Adrenal gland (tissue), 5 donors: Measurements from ENCODE around the gene RNF44.

Source experiments
- POLR2A ChIP-seq, 2 donors: fragments of 450-650 bp; IDR thresholded peaks; one replicate each; pipeline ENCODE4 v1.6.1; 2017; ENCODE audit warnings: antibody characterized with exemption in 2 of 2, mild to moderate bottlenecking in 2 of 2, moderate library complexity in 1 of 2
- TF ChIP-seq, protein P1 (sequence below), 6 experiments: fragments of 450-650 bp in 4 of 6; fragments of 200-600 bp in 2 of 6; sonication (generic) in 1 of 6; IDR thresholded peaks; 1 replicate in 5 of 6; 2 replicates in 1 of 6; pipeline versions ENCODE4 v1.5.1 to v1.8.0; 2016 to 2021; ENCODE audit warnings: antibody characterized with exemption in 6 of 6, mild to moderate bottlenecking in 2 of 6, moderate library complexity in 1 of 6
- donor health status: DM: no; HTN: no; CAD: no.

DNA sequence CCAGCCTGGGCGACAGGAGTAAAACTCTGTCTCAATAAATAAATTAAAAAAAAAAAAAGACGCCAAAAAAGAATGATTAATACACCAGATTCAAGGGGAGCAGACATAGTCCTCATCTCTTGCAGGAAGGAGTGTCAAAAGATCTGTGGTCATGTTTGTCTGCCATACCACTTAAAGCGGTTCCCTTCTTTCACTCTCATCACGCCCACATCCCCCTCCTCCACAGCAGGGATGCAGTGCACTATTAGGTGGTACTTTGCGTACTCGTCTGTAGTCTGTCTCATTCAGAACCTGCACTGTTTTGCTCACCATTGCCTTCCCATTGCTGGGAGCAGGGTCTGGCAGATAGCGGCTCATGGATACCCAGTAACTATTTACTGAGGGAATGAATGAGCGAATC, 23.2 kb upstream of the RNF44 start:
- TF ChIP-seq, protein P1, sequence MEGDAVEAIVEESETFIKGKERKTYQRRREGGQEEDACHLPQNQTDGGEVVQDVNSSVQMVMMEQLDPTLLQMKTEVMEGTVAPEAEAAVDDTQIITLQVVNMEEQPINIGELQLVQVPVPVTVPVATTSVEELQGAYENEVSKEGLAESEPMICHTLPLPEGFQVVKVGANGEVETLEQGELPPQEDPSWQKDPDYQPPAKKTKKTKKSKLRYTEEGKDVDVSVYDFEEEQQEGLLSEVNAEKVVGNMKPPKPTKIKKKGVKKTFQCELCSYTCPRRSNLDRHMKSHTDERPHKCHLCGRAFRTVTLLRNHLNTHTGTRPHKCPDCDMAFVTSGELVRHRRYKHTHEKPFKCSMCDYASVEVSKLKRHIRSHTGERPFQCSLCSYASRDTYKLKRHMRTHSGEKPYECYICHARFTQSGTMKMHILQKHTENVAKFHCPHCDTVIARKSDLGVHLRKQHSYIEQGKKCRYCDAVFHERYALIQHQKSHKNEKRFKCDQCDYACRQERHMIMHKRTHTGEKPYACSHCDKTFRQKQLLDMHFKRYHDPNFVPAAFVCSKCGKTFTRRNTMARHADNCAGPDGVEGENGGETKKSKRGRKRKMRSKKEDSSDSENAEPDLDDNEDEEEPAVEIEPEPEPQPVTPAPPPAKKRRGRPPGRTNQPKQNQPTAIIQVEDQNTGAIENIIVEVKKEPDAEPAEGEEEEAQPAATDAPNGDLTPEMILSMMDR (IDR thresholded peaks at IDR 0.05): no peak
- no peak for TF ChIP-seq POLR2A (IDR thresholded peaks at IDR 0.05)
